ENCODE measurements around the gene OR13C2. TPM values are rescaled to one million over a fixed set of nuclear protein-coding genes. Genes with fewer than 3 reads are reported as not detected.

Gene OR13C2
- total and polyA plus RNA-seq, 4 donors, result not detected

DNA sequence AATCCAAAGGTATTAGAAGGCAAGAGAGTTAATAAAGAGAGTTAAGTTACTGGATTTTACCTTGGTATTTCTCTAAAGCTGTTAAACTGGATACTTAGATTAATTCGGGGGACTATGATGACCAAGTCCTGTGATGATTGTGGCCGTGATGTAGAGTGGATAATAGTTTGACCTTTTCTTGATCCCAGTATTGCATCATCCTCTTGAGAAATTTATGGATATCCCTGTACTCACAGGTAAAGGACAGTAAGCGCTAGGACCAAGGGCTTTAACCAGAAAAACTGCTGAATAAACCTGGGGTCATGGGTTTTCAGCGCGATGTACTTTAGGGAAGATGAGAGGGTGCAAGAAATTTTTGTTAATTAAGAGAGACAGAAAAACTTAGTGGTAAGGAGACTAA is 28.2 kb downstream of the OR13C2 start:
- H3K4me1 ChIP-seq (ENCODE audit: control insufficient read depth in 4 of 4, insufficient read depth in 4 of 4, low read length in 3 of 4), result no peaks in the 10 kb centered on the region
- no peak overlapping the region for H3K27ac ChIP-seq (ENCODE audit: low read depth in 1 of 2, low read length in 2 of 2)
- no peak overlapping the region for H3K4me3 ChIP-seq (ENCODE audit: low read depth in 1 of 3, low read length in 3 of 3)
- peaks cover 0 to 7% (median 2%) of the 10 kb centered on the region in 4 donors for H3K9me3 ChIP-seq (ENCODE audit: control insufficient read depth in 4 of 4, low read length in 3 of 4)
- WGBS, result 74% methylated on average over 5 of the region's 5 CpGs
- no peak overlapping the region for H3K9ac ChIP-seq (ENCODE audit: low read depth in 1 of 2, low read length in 2 of 2)
- H3K36me3 ChIP-seq (ENCODE audit: control insufficient read depth in 4 of 4, insufficient read depth in 3 of 4, low read depth in 1 of 4, low read length in 3 of 4), result no peaks in the 10 kb centered on the region
- TF ChIP-seq GABPA (IDR thresholded peaks at IDR 0.05 in 1 of 2, conservative IDR thresholded peaks at IDR 0.05 in 1 of 2) (no peak), NR2F2 (IDR thresholded peaks at IDR 0.05) (no peak), RAD21 (IDR thresholded peaks at IDR 0.05) (no peak), EGR1 (IDR thresholded peaks at IDR 0.05; ENCODE audit: low read depth in 2 of 2) (no peak), RXRA (IDR thresholded peaks at IDR 0.05) (no peak), JUND (IDR thresholded peaks at IDR 0.05) (no peak), SP1 (IDR thresholded peaks at IDR 0.05) (no peak), HNF4A (conservative IDR thresholded peaks at IDR 0.05) (no peak), HNF4G (IDR thresholded peaks at IDR 0.05) (no peak), FOXA1 (IDR thresholded peaks at IDR 0.05) (no peak), TAF1 (conservative IDR thresholded peaks at IDR 0.05) (no peak), YY1 (IDR thresholded peaks at IDR 0.05) (no peak), FOXA2 (IDR thresholded peaks at IDR 0.05) (no peak)
- TF ChIP-seq, protein P1, sequence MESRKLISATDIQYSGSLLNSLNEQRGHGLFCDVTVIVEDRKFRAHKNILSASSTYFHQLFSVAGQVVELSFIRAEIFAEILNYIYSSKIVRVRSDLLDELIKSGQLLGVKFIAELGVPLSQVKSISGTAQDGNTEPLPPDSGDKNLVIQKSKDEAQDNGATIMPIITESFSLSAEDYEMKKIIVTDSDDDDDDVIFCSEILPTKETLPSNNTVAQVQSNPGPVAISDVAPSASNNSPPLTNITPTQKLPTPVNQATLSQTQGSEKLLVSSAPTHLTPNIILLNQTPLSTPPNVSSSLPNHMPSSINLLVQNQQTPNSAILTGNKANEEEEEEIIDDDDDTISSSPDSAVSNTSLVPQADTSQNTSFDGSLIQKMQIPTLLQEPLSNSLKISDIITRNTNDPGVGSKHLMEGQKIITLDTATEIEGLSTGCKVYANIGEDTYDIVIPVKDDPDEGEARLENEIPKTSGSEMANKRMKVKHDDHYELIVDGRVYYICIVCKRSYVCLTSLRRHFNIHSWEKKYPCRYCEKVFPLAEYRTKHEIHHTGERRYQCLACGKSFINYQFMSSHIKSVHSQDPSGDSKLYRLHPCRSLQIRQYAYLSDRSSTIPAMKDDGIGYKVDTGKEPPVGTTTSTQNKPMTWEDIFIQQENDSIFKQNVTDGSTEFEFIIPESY (IDR thresholded peaks at IDR 0.05), result no peak
- TF ChIP-seq, protein P2, sequence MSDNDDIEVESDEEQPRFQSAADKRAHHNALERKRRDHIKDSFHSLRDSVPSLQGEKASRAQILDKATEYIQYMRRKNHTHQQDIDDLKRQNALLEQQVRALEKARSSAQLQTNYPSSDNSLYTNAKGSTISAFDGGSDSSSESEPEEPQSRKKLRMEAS (IDR thresholded peaks at IDR 0.05), result no peak
- TF ChIP-seq, protein P3, sequence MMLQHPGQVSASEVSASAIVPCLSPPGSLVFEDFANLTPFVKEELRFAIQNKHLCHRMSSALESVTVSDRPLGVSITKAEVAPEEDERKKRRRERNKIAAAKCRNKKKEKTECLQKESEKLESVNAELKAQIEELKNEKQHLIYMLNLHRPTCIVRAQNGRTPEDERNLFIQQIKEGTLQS (IDR thresholded peaks at IDR 0.05), result no peak
- TF ChIP-seq, protein P4, sequence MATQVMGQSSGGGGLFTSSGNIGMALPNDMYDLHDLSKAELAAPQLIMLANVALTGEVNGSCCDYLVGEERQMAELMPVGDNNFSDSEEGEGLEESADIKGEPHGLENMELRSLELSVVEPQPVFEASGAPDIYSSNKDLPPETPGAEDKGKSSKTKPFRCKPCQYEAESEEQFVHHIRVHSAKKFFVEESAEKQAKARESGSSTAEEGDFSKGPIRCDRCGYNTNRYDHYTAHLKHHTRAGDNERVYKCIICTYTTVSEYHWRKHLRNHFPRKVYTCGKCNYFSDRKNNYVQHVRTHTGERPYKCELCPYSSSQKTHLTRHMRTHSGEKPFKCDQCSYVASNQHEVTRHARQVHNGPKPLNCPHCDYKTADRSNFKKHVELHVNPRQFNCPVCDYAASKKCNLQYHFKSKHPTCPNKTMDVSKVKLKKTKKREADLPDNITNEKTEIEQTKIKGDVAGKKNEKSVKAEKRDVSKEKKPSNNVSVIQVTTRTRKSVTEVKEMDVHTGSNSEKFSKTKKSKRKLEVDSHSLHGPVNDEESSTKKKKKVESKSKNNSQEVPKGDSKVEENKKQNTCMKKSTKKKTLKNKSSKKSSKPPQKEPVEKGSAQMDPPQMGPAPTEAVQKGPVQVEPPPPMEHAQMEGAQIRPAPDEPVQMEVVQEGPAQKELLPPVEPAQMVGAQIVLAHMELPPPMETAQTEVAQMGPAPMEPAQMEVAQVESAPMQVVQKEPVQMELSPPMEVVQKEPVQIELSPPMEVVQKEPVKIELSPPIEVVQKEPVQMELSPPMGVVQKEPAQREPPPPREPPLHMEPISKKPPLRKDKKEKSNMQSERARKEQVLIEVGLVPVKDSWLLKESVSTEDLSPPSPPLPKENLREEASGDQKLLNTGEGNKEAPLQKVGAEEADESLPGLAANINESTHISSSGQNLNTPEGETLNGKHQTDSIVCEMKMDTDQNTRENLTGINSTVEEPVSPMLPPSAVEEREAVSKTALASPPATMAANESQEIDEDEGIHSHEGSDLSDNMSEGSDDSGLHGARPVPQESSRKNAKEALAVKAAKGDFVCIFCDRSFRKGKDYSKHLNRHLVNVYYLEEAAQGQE (IDR thresholded peaks at IDR 0.05), result no peak
- TF ChIP-seq, protein P5, sequence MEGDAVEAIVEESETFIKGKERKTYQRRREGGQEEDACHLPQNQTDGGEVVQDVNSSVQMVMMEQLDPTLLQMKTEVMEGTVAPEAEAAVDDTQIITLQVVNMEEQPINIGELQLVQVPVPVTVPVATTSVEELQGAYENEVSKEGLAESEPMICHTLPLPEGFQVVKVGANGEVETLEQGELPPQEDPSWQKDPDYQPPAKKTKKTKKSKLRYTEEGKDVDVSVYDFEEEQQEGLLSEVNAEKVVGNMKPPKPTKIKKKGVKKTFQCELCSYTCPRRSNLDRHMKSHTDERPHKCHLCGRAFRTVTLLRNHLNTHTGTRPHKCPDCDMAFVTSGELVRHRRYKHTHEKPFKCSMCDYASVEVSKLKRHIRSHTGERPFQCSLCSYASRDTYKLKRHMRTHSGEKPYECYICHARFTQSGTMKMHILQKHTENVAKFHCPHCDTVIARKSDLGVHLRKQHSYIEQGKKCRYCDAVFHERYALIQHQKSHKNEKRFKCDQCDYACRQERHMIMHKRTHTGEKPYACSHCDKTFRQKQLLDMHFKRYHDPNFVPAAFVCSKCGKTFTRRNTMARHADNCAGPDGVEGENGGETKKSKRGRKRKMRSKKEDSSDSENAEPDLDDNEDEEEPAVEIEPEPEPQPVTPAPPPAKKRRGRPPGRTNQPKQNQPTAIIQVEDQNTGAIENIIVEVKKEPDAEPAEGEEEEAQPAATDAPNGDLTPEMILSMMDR (IDR thresholded peaks at IDR 0.05; ENCODE audit: low read depth, low read length, missing input control), result no peak
- H3K27me3 ChIP-seq (ENCODE audit: control insufficient read depth in 4 of 4, insufficient read depth in 4 of 4, low read length in 3 of 4), result no peaks in the 10 kb centered on the region
- DNase-seq (ENCODE audit: low spot score), result no peak

Measured in liver (tissue), 9 donors.